GM13977 (cell line): ENCODE results near the gene CKM.

ENCODE experiments used
- DNase-seq: peaks from one replicate; pipeline ENCODE4 v3.0.0; 2012; ENCODE audit warnings: low spot score
- CTCF ChIP-seq: IDR thresholded peaks from 2 replicates; pipeline ENCODE4 v1.5.1; 2012; ENCODE audit warnings: mild to moderate bottlenecking, control low read depth; ENCODE audit not compliant: insufficient read depth; ENCODE audit errors: extremely low read depth, missing control alignments
- in situ Hi-C: fragments of 300-500 bp; cut with MboI; formaldehyde crosslinking; loops from one replicate; pipeline ENCODE4 v1.12.0; 2022; ENCODE audit warnings: low sequenced_read_pairs, low pct_unique_long_range_greater_than_20kb, mixed read lengths, inconsistent platforms; ENCODE audit not compliant: unreplicated experiment

CKM gene

GRCh38 chr19:45307361-45307760, 15.3 kb downstream of the CKM start:
- in situ Hi-C loops: no loop called here
- no peak for DNase-seq
- TF ChIP-seq CTCF: no peak

- in situ Hi-C loops: no loop called here
- no peak for DNase-seq
- TF ChIP-seq CTCF: no peak
These were observed 16.1 kb downstream of the CKM start for GRCh38 chr19:45306518-45307027.

- TF ChIP-seq CTCF: no peak
- DNase-seq: no peak
- in situ Hi-C loops: no loop called here
These were observed 16.6 kb downstream of the CKM start for GRCh38 chr19:45306040-45306439.

GRCh38 chr19:45305421-45305820, 17.3 kb downstream of the CKM start:
- in situ Hi-C loops: no loop called here
- peak; percentile 64 for DNase-seq
- TF ChIP-seq CTCF: no peak

GRCh38 chr19:45305007-45305406, 17.7 kb downstream of the CKM start:
- TF ChIP-seq CTCF: no peak
- DNase-seq: no peak
- in situ Hi-C loops: no loop called here

GRCh38 chr19:45304141-45304926, 18.3 kb downstream of the CKM start:
- DNase-seq: no peak
- TF ChIP-seq CTCF: no peak
- in situ Hi-C loops: no loop called here
